Stimulated activated CD4-positive, alpha-beta T cell treated with anti-CD3 and anti-CD28 coated beads, Interleukin-1b, Interleukin-23, amount 100 ng/mL, for 24 hours (primary cell): ENCODE measurements around the gene FLNB.

Experiments used
- DNase-seq, 4 experiments: peaks; one replicate each; pipeline ENCODE4 v3.0.0-alpha.2; 2020; ENCODE audit warnings: low read depth in 4 of 4, low spot score in 1 of 4

The FLNB gene, protein sequence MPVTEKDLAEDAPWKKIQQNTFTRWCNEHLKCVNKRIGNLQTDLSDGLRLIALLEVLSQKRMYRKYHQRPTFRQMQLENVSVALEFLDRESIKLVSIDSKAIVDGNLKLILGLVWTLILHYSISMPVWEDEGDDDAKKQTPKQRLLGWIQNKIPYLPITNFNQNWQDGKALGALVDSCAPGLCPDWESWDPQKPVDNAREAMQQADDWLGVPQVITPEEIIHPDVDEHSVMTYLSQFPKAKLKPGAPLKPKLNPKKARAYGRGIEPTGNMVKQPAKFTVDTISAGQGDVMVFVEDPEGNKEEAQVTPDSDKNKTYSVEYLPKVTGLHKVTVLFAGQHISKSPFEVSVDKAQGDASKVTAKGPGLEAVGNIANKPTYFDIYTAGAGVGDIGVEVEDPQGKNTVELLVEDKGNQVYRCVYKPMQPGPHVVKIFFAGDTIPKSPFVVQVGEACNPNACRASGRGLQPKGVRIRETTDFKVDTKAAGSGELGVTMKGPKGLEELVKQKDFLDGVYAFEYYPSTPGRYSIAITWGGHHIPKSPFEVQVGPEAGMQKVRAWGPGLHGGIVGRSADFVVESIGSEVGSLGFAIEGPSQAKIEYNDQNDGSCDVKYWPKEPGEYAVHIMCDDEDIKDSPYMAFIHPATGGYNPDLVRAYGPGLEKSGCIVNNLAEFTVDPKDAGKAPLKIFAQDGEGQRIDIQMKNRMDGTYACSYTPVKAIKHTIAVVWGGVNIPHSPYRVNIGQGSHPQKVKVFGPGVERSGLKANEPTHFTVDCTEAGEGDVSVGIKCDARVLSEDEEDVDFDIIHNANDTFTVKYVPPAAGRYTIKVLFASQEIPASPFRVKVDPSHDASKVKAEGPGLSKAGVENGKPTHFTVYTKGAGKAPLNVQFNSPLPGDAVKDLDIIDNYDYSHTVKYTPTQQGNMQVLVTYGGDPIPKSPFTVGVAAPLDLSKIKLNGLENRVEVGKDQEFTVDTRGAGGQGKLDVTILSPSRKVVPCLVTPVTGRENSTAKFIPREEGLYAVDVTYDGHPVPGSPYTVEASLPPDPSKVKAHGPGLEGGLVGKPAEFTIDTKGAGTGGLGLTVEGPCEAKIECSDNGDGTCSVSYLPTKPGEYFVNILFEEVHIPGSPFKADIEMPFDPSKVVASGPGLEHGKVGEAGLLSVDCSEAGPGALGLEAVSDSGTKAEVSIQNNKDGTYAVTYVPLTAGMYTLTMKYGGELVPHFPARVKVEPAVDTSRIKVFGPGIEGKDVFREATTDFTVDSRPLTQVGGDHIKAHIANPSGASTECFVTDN (N-terminal part only)

DNA sequence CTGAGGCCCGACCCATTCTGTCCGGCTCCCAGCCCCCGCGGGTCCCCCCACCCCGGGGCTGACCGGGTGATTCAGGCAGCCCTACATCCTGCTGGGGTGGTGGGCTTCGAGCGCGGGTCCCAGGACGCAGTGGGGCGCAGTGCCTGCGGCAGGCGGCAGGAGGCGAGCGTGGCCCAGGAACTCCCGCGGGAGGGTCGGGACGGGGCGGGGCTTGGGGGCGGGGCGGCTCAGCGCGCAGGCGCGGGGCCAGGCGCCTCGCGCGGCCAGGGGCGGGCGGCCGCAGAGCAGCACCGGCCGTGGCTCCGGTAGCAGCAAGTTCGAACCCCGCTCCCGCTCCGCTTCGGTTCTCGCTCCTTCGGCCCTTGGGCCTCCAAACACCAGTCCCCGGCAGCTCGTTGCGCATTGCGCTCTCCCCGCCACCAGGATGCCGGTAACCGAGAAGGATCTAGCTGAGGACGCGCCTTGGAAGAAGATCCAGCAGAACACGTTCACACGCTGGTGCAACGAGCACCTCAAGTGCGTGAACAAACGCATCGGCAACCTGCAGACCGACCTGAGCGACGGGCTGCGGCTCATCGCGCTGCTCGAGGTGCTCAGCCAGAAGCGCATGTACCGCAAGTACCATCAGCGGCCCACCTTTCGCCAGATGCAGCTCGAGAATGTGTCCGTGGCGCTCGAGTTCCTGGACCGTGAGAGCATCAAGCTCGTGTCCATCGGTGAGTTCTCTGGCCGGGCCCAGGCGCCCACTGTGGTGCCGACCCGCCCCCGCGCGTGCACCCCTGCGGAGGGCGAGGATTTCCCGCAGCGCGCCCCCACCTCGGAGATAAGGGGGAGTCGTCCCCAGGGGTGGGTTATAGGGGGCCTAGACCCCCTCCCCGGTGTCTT, at the start of gene FLNB:
Gene FLNB, plus strand, starts transcription at position 282 of the 885 bp plus-strand sequence. Its CDS starts 143 bp downstream, at position 425.
- peak; percentile 54 to 70 (median 68) for DNase-seq

DNA sequence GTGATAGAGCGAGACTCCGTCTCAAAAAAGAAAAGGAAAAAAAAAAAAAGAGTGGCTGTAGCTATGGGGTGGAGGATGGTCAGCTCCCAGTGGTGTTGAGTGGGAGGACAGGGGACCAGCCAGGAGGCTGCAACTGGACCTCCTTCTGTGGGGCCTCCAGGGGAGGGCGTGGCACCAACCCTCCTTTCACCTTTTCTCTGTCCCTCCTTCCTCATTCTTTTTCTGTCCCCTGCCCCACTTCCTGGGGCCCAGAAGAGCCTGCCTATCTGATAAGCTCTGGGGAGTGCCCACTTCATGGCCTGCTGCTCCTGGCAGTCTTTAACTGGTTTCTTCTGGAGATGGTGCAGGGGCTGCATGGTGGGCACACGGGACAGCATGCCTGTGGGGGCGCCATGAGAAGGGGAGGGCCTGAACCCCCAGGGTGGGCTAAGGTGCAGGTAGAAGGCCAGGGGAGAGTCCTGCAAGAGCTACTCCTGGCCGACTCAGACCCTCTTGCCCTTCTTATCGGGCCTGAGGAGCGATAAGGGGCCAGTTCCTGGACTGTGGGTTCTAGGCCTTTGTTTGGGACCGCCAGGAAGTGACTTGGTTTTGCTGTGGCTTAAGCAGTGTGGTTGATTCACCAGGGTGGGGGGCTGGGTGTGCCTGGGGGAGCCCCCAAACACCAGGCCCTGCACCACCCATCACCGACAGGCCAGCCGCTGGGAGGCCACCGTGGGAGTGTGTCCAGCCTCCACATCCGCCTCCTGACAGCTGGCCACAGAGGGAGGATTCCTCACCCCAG, 49.4 kb upstream of the FLNB start:
- DNase-seq, result no peak

DNA sequence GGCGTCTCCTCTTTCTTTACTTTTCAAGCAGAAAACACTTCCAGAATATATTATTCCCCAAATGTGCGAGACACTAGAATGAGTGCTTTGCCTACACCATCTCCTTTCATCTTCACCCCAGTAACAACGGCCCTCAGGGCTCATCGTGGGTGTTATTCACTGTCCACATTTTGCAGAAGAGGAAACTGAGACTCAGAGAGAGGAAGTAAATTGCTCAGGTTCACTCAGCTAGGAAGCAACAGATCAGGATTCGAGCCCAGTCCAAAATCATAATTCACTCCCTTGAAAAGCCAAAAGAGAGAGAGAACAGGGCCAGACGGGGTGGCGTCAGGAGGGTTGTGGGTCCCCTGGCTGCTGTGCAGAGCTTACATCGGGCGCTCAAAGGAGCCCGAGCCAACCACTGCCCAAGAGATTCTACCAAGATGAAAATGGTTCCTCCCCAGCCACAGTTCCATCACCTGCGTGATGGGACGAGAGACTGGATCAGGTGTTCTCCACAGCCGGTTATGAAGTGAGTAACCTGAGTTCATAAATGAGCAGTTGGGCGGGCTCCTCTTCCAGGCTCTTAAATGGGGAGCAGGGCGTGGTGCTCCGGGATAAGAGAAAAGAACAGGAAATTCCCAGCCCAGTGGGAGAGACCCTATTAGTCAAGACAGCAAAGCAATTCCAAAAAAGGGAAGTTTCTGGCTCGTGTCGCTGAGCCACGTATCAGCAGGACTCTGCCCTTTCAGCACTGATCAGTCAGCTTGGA, 48.6 kb upstream of the FLNB start:
- no peak for DNase-seq

DNA sequence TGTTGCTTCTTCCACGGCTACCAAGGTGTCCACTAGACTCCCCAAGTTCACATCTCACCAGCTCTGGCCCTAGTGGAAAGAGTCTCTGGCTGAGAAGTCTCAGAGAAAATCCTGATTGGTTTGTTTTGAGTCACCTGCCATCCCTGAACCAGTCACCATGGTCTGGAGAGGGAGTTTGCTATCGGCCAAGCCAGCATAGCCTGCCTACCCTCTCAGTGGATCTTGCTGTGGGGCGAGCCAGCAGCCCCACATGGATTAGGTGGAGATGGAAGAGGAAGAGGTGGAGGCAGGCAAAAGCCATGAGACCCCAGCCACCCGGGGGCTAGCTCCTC, 48.1 kb upstream of the FLNB start:
- no peak for DNase-seq

DNA sequence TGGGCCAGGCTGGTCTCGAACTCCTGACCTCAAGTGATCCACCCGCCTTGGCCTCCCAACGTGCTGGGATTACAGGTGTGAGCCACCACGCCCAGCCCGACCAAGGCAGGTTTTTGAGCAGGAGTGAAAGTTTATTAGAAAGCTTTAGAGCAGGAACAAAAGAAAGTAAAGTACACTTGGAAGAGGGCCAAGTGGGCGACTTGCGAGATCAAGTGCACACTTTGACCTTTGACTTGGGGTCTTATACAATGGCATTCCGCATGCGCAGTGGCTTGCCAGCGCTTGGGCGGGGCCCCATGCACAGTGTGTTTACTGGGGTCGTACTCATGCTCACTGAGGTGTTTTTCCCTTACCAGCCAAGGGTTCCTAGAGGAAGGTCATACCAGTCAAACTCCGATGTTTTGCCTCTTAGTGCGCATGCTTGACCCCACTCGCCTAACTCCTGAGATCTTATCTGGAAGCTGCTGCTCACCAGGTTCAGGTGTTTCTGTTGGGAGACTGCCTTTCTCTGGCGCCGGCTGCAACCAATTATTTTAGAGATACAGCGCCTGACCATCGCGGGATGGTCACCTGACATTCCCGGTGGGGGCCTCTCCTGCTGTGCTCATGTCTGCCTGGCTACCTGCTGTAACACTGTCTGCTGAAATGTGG, 46.9 kb upstream of the FLNB start:
- DNase-seq, result no peak

DNA sequence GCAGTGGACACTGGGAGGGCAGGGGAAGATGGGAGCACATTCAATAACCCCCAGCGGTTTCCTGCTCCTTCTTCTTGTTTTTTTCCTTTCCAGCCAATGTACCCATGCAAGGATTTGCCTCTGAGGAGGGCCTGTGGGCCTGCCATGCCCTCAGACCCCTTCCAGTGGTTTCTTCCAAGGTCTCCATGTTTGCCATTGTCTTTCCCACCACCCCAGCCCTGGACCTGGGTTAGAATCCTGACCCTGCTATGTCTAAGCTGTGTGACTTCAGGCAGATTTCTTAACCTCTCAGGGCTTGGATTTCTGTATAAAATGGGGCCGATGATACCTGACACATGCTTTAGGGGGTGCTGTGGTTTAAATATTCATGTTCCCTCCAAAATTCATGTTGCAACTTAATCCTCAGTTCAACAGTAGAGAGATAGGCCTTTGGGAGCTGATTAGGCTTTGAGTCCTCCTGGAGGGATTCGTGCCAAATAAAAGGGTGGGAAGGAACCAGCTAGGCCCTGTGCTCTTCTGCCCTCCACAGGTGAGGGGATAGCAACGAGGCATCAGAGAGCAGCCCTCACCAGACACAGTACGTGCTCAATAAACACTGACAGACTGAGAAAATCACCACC, 46.3 kb upstream of the FLNB start:
- DNase-seq, result no peak

DNA sequence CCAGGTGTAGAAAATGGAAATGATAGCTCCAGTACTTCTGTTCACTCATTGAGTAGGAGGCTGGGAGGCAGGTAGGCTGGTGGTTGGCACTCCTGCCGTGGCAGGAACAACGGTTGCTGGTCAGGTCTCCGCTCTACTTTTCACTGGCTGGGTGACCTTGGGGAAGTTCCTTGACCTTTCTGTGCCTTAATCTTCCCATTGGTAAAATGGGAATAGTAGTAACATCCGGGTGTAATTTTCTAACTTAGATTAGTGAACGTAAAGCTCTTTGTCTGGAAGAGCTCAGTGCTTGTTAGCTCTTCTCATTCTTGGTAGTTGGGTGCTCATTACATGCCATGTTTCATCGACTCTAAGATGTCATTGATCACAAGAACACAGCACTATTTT, 45.8 kb upstream of the FLNB start:
- DNase-seq, result no peak

DNA sequence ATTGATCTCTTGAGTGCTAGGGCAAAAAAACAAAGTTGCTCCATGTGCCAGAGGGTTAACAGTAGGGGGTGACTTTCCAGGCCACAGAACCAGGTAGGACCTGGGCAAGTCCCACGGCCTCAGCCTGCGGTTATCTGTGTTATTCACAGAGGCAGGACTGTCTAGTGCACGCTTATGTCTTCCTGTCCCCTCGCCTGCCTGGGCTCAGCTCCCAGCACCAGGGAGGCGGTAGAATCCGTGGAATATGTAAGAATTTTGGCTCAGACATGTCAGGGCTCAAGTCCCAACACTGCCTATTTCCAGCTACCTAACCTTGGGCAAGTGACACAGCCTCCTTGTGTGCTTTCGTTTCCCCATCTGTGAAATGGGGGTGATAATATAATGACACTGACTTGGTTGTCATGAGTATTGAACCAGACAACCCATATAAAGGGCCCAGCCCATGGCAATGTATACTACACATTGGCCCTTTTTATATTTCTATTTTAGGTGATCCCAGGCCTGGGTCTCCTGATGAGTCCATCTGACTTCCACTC, 44.3 kb upstream of the FLNB start:
- no peak for DNase-seq

DNA sequence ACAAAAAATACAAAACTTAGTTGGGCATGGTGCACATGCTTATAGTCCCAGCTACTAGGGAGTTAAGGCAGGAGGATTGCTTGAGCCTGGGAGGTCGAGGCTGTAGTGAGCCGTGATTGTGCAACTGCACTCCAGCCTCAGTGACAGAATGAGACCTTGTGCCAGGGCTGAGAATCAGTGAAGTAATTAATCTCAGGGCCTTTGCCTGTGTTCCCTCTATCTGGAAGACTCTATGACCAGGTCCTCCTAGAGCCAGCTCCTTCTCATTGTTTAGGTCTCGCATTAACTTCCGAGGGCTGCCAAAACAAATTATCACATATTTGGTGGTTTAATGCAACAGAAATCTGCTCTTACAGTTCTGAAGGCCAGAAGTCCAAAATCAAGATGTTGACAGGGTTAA, 41.4 kb upstream of the FLNB start:
- DNase-seq, result no peak

DNA sequence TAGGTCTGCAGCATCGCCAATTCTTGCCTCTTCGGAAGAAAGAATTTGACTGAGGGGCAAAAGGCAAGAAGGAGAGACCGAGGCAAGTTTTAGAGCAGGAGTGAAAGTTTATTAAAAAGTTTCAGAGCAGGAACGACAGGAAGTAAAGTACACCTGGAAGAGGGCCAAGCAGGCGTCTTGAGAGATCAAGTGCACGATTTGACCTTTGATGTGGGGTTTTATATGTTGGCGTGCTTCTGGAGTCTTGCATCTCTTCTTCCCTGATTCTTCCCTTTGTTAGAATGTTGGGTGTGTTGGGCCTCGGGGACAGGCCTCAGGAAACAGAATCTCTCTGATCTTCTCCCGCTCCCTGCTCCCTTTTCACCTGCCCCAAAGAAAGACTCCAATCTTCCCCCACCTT, 40.6 kb upstream of the FLNB start:
- DNase-seq, result no peak

DNA sequence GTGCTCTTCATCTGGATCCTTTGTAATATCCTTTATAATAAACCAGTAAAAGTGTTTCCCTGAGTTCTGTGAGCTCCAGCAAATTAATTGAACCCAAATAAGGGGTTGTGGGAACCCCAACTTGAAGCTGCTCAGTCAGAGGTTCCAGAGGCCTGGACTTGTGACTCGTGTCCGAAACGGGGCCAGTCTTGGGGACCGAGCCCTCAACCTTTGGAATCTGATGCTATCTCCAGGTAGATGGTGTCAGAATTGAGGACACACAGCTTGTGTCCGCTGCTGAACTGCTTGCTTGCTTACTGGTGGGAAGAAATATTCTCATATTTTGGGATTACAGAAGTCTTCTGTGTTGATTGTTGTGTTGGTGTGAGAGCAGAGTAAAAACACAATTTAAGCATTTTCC, 39.7 kb upstream of the FLNB start:
- DNase-seq, result no peak

DNA sequence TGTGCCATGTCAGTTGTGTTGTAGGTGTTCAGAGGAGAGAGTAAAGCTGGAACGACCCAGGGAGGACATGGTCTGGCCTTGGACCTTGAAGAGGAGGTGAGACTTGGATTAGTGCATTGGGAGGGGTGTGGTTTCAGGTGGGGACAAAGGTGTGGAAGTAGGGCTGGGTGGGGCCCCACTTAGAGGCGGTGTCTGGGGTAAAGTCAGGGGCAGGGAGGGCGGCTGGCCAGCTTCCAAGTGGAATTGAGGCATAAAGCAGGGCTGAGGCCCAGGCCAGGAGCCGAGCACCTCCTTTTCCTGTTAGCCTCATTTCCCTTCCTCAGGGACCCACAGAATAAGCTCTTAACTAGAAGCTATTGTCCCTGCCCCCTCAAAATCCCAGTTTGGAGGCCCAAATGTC, 36.2 kb upstream of the FLNB start:
- DNase-seq, result no peak

DNA sequence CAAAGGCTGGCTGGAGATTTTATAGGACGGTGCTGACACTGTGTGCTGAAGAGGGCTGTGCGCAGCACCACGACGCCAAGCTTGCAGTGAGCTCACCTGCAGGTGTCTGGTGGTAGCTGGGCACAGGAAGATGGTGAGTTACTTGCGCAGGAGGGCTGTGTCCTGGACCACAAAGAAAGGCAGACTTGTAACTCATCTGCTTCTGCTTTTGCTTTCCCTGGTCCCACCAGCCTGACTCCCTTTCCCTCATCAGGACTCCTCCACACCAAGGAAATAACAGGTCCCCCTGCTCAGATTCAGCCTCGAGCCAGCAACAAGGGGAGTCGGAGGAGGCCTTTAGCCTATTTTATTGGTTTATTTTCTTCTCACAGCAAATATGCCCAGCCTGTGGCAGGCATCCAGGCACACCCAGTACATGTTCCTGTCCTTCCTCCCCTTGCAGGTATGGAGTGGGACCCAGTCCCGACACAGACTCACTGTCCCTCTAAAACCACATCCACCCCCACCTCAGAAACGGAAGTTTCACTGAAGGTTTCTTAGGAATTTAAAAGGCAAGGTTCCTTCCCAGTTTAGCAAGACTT, 35.6 kb upstream of the FLNB start:
- no peak for DNase-seq

DNA sequence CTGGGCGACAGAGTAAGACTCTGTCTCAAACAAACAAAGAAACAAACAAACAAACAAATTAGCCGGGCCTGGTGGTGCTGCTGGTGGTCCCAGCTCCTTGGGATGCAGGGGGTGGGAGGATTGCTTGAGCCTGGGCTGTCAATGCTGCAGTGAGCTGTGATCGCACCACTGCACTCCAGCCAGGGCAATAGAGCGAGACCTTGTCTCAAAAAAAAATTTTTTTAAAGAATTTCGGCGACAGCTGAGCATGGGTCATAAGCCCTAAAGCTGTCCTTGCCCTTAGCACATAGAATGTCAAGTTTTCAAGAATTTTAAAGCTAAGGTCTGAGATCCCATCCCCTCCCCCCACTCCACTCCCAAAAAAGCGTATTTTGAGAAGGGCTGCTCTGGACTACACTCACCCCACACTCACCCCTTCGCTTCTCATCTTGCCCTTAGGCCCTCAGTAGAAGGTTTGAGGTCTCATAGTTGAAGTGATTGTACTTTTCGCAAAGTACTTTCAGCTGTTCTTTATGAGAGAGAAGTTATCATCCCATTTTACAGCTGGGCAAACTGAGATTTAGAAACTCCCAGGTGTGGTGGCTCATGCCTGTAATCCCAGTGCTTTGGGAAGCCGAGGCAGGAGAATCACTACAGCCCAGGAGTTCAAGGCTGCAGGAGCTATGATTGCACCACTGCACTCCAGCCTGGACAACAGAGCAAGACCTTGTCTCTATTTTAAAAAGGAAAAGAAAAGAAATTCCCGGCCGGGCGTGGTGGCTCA, 34.3 kb upstream of the FLNB start:
- DNase-seq, result no peak

DNA sequence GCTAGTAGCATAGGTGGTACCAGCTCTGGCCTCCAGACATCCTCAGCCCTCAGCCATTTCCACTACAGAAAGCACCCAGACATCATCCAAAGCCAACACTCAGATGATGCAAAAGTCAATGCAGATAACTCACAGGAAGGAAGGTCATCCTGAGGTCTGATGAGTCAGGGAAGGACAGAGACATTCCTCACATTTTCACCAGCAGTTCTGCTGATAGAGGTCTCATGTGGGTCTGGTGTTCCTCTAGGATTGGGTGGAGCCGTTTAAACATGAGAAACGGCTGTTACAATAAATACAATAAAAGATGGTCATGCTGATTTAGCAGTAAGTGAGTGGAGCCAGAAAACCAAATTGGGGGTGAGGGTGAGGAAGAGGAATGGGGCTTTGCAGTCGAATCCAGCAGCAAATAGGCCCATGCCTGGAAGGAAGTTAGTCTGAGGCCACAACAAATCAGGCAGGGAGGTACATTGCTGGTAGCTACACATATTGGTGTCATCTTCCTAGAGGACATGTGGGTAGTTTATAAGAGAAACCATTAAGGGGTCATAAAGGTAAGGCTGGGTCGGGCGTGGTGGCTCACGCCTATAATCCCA, 33.3 kb upstream of the FLNB start:
- no peak for DNase-seq

DNA sequence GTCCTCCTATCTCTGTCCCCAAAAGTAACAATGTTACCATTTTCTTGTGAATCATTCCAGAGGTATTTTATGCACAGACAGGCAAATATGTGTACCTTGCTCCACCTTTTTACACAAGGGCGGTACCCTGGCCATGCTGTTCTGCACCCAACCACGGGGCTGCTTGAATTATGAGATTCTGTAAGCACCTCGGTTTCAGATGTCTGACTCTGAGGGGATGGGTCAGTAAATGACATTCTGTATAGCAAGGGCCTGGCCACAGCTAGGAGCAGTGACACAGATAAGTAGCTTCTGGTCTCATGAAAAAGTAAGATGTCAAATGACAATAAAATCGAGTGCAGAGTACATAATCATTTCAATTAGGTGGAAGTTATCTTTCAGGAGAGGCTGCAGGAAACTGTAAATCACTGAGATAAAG, 30.4 kb upstream of the FLNB start:
- DNase-seq, result no peak
